Measurements from ENCODE around the gene NUDT3.
A peak's percentile ranks its signal among the peaks of the same experiment; 100 is the strongest.
"Not testable (repeated sequence)": the region's sequence is repeated elsewhere in the genome, so short reads cannot be mapped to it uniquely, and the experiment has no call there.

NUDT3 gene

DNA sequence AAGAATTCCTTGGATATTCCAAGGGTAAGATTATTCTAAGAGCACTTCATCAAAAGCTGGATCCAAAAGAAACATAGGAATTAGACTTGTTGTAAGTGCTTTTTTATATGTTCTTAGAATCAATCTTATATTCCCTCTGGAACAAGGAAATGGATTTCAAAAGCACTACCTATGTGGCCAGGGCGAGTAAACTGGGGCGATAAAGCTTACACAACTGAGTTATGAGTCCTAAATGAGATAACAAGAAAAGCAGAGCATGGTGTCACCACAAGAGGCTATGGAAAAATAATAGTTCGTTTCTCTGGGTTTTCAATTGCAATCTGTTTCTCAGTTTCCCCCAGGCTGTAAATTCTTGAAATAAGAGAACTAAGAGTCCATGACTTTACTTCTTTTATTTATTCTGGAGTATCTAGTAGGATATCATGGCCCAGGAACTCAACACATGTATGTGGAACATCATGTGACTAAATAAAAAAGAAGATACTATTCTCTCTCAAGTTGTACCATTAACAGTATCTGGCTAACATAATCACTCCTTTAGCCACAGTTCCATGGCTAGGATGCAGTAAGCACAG, 51.5 kb downstream of the NUDT3 start:
- peak; percentile 75 for FAIRE-seq

DNA sequence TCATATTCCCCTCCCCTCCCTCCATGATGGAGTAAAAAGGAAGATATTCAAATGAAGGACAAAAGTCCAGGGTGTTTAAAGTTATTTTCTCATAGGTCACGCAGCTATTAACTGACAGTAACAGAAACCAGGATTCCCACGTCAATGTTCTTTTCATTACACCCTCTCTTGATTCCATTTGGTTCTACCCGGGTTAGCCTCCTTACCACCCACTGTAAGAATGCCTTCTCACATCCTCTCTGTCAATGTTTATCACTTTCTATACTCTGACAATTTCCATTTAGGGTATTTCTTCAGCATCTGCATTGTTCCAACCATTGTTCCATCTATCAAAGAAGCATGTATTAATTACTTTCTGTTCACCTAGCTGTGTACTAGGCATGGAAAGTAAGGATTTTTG, 52.1 kb downstream of the NUDT3 start:
- FAIRE-seq = no peak

DNA sequence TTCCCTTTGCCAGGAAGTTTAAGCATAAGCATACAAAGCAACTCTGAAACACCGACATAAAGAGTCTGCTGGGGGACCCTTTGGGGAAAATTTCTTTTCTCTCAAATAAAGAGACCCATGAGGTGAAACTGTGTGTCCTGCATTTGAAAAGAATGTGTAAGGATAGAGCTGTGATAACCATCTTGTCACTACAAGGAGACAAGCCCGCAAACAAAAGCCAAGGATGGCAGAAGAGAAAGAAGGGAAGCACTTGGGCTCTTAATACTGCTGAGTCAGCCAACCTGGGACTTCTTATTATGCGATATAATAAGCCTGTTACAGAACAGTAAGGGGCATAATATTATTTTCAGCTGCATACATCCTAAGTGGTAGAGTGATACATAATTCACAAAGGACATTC, 52.5 kb downstream of the NUDT3 start:
- FAIRE-seq = no peak

DNA sequence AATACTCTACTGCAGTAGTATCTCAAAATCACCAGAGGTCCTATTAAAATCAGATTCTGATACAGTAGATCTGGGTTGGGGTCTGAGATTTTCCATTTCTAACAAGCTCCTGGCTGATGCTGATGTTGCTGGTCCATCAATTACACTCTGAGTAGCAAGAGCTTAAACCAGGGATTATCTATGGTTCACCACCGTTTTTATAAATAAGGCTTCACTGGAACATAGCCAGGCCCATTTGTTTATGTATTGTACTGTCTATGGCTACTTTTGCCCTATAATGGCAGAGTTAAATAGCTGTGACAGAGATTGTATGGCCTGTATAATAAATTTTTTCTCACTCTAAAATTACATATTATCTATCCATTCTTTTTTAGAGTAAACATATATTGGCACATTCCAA, 53.0 kb downstream of the NUDT3 start:
- no peak for FAIRE-seq

DNA sequence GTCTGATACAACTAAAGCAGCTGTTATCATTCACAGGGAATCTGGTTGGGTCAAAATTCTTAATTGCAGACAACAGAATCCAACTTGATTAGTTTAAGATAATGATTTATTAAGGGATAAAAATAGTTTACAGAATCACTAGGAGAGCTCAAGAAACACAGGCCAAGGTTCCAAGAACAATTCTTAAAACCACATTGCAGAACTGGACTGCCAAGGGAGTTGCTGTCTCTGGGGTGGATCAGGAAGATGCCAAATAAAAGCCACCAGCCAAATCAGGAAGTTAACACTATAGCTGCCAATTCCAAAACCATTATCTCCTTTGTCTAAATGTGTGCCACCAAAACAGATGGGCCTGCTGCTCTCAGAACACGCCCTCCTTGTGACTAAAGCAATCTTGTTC, 53.7 kb downstream of the NUDT3 start:
- no peak for FAIRE-seq

DNA sequence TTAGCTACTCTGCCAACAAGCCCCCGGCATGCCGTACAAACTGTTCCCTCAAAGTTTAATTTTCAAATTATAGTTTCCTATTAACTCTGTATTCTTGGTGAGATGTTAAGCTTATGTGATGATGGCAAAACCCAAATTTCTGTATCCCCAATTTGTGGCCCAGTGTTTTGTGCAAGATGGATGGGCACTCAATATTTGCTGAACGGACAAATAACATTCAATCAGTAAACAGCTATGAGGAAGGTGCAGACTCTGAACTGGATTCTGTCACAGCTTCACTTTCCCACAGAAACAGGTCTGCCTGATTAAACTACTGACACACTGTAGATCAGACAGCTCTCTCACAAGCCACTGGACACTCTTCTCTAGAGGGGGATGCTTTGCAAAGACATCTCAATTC, 54.1 kb downstream of the NUDT3 start:
- FAIRE-seq = no peak

DNA sequence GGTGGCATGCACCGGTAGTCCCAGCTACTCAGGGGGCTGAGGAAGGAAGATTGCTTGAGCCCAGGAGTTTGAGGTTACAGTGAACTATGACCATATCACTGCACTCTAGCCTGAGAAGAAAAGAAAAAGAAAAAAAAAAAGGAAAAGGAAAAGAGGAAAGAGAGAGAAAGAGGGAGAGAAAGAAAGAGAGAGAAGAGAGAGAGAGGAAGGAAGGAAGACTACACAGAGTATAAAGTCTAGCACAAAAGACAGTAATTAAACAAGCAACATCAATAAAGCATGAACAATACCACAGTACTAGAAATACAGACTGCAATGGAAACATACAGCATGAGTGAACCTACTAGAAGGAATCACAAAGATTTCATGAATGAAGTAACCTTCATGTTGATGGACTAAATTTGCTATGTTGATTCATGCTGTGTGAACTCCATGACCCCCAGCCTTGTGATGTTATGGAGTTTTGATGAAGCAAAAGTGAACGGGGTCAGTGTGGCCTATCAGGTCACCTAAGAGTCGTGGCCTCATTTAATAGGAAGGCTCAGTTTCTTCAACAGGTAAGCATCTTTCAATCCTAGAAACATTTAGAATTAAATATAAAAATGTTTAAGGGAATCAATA, 57.6 kb downstream of the NUDT3 start:
- FAIRE-seq = no peak

DNA sequence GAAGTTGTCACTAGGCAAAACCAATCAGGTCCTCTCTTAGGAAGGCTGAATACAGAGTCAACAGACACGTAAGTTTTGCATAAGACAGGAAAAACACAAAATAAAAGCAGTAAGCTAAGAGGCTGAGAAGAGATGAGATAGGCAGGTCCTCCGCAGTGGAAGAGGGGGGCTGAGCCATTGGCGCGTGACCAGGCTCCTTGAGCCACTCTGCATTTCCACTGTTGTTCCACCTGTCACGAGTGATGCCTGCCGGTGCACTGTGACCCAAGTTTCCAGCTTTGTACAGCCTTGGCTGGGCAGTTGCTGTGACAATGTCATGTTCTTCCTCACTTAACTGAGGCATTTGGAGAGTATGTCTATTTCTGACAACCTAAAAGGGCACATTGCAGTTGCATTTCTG, 58.6 kb downstream of the NUDT3 start:
- FAIRE-seq = no peak

DNA sequence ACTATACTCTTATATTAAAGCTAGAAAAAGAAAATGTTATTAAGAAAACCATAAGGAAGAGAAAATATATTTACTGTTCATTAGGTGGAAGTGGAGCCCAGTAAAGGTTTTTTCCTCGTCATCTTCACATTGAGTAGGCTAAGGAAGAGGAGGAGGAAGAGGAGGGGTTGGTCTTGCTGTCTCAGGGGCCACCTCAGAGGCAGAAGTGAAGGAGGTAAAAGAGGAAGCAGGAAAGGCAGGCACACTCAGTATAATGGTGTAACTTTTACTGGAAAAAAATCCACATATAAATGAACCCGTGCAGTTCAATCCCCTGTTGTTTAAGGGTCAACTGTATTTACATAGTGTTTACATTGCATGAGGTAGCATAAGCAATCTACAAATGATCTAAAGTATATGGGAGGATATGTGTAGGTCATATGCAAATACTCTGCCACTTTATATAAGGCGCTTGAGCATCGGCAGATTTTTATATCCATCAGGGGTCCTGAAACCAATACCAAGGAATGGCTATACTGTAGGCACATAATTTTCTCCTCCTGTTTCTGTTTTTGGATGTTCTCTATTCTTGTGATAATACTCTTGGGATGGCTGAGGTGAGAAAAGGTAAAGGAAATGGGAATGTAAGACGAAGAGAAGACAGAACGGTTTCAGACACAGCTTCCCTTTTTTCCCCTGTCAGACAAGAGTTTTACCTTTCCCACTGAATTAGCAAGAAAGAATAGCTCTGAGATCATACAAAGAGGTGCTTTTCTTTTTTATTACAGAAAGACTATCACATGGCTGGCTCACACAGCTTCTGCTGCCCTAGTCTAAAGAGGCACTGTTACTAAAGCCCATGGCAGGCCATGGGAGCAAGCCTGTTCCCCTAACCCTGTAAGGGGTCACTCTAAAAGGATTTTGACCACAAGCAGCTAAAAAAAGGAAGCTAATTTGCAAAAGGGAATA, 59.9 kb downstream of the NUDT3 start:
- FAIRE-seq = no peak

DNA sequence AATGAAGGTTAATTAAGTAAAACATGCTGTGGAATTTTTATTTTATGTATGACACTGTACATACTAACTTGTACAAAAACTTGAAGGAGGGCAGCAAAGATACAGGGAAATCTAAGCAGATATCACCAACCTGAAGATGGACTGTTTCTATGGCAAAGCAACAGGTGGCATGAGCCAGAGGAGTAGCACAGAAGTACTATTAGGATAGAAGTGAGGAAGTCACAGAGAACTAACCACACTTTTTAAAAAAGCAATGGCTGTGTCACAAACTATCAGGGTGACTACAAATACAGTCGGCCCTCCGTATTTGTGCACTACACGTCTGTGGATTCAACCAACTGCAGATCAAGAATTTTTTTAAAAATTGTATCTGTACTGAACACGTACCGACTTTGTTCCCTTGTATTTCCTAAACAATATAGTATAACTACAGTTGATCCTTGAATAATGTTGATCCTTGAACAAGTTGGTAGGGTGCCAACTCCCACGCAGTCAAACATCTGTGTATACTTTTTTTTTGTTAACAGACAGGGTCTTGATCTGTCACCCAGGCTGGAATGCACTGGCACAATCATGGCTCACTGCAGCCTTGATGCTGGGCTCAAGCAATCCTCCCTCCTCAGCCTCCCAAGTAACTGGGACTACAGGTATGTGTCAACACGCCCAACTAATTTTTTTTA, 61.0 kb downstream of the NUDT3 start:
- FAIRE-seq = no peak

DNA sequence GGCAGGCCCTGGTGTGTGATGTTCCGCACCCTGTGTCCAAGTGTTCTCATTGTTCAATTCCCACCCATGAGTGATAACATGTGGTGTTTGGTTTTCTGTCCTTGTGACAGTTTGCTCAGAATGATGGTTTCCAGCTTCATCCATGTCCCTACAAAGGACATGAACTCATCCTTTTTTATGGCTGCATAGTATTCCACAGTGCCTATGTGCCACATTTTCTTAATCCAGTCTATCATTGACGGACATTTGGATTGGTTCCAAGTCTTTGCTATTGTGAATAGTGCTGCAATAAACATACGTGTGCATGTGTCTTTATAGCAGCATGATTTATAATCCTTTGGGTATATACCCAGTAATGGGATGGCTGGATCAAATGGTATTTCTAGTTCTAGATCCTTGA, 62.7 kb downstream of the NUDT3 start:
- not testable (repeated sequence) for FAIRE-seq

DNA sequence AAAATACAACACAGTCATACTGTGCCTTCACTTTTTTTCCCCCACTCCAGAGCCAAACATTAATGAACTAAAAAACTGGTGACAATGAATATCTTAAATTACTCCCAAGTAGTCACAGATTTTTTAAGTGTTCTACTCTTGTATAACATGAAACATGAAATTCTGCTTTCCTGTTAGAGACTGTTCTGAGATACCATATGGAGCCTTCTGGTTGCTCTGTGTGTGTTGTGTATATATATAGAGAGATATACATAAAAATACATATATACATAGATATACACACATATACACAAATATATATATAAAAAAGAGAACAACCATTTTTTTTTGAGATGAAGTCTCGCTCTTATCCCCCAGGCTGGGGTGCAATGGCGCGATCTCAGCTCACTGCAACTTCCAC, 63.5 kb downstream of the NUDT3 start:
- FAIRE-seq = no peak

DNA sequence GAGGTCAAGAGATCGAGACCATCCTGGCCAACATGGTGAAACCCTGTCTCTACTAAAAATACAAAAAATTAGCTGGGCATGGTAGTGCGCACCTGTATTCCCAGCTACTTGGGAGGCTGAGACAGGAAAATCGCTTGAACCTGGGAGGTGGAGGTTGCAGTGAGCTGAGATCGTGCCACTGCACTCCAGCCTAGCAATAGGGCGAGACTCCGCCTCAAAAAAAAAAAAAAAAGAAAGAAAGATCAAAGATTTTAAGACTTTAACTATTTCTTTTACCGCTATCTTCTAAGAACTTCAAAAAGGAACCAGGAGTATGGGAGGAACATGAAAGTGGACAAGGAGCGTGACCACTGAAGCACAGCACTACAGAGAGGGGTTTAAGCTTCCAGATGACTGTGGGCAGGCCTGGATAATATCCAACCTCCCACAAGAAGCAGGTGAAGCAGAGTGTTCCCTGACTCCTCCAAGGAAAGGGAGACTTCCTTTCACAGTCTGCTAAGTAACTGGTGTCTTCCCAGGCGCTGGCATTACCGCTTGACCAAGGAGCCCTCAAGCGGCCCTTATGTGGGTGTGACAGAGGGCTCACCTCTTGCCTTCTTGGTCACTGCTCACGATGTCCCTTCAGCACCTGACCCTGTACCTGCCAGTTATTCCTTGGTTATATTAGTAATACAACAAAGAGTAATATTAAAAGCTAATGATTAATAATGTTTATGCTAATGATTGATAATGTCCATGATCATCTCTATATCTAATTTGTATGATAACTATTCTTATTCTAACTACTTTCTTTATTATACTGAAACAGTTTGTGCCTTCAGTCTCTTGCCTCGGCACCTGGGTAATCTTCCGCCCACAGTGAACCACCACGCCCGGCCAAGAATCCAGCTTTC, 64.9 kb downstream of the NUDT3 start:
- FAIRE-seq = not testable (repeated sequence)

DNA sequence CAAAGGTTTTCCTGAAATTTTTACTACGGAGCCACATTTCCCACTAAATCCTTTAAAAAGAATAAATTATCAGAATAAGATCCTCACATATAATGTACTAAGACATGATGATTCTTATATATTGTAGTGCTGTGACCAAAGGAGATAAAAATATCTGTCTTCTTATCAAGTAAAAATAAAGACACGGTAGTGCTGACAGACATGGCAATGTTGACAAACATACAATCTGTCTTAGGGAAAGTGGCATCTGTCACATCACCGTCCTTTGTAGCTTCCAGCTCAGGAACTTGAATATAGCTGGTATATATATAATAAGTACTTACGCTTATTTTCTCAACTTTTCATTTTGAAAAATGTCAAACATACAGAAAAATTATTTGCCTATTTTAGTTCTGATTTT, 66.8 kb downstream of the NUDT3 start:
- no peak for FAIRE-seq

DNA sequence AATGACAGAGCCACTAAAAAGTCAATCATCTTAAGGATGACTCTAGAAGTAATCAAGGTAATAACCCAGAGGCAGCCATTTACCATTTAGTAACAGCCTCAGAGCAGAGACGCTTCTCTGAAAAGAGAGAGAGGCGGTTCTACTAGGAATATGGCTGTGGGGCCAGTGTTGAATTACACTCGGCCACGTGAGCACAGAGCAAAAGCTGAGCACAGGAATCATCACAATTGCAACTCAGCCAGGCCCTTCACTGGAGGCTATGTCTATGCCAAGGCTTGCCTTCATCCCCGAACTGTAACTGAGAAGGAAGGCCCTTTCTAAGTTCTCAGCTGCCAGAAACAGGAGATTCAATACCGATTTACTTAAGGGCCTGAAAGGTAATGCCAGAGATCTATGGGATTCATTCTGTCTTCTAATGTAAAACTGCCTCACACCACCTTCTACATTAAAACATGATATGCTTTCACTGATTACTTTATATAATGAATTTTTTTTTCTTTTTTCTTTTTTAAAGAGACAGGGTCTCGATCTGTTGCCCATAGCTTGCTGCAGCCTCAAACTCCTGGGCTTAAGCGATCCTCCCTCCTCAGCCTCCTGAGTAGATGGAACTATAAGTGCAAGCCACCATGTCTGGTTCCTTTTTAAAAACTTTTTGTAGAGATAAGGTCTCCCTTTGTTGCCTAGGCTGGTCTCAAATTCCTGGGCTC, 67.6 kb downstream of the NUDT3 start:
- FAIRE-seq = no peak

DNA sequence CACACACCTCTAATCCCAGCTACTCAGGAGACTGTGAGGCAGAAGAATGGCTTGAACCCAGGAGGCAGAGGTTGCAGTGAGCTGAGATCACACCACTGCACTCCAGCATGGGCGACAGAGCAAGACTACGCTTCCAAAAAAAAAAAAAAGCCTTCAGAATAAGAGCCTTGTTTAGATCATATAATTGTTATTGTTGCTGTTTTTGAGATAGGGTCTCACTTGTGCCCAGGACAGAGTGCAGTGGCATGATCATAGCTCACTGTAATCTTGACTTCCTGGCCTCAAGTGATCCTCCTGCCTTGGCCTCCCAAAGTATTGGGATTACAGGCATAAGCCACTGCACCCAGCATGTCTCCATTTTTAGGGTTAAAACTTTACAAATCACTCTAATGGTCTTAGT, 68.2 kb downstream of the NUDT3 start:
- not testable (repeated sequence) for FAIRE-seq

DNA sequence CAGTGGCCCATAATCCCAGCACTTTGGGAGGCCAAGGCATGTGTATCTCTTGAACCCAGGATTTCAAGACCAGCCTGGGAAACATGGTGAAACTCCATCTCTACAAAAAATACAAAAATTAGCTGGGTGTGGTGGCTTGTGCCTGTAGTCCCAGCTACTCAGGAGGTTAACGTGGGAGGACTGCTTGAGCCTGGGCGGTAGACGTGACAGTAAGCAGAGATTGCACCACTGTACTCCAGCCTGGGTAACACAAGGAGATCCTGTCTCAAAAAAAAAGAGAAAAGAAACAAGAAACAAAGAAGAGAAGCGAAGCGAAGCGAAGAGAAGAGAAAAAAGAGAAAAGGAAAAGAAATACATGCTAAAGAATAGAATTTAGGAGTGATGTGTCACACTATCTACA, 69.2 kb downstream of the NUDT3 start:
- FAIRE-seq = no peak

DNA sequence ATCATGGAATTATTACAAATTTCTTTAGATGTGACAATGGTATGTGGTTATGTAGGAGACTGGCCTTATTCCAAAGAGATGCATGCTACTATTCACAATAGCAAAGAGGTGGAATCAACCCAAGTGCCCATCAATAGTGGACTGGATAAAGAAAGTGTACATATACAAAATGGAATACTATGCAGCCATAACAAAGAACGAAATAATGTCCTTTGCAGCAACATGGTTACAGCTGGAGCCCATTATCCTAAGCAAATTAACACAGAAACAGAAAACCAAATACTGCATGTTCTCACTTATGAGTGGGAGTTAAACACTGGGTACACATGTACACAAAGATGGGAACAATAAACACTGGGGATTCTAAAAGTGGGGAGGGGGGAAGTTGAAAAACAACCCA, 69.7 kb downstream of the NUDT3 start:
- no peak for FAIRE-seq

DNA sequence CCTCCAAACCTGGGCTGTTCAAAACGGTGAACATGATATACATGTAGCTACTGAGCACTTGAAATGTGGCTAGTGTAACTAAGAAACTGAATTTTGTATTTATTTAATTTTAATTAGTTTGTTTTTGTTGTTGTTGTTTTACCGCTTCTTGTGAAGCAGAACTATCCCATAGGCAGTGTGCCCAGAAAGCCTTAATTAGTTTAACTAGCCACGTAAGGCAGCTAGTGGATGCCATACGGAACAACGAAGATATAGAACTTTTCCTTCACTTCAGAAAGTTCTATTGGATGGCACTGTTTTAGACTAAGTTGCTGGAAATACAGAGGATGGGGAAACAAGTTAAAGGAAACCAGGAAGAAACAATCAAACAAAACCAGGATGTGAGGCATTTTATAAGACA, 70.6 kb downstream of the NUDT3 start:
- FAIRE-seq = no peak

DNA sequence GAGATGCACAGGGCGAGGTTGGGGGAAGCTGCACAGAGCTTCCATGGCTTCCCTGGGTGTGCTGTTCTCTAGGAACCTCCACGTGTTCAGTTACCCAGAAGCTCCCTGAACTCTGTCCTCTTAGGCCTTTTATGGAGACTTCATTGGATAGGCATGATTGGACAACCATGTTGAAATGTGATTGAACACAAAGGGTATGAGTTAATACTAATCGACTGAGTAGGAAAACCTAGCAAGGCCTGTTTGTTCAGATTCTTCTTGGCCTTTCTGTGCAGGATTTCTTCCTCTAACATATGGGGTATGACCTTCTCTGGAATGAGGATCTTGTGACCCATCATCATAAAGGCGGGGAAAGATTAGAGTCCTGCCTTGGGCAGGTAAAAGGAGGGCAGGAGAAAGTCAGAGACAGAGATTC, 73.0 kb downstream of the NUDT3 start:
- no peak for FAIRE-seq

Measured in islet of Langerhans (tissue), 1 donor.